ENCODE data around the gene KIF1A. TPM values are rescaled to one million over a fixed set of nuclear protein-coding genes. Genes with fewer than 3 reads are reported as not detected.
A peak's percentile ranks its signal among the peaks of the same experiment; 100 is the strongest.
"Not testable (repeated sequence)": the region's sequence is repeated elsewhere in the genome, so short reads cannot be mapped to it uniquely, and the experiment has no call there.

Gene KIF1A
- total RNA-seq, 1 donor from 2014 or later = 48.9 TPM

- Mint-ChIP-seq H3K36me3 (no peaks in the 10 kb centered on the region), H3K4me1 (peaks cover 16% of the 10 kb centered on the region), H3K4me3 (no peak overlapping the region), H3K27ac (no peak overlapping the region), H3K27me3 (ENCODE audit: low read depth) (peaks cover 3% of the 10 kb centered on the region), H3K9me3 (no peaks in the 10 kb centered on the region)
- peak in 1 of 2 experiments; percentile 33 for DNase-seq (ENCODE audit: low spot score in 2 of 2, unreplicated experiment in 2 of 2)
- no peak for TF ChIP-seq CTCF (IDR thresholded peaks at IDR 0.05; ENCODE audit: unreplicated experiment)
Measured at GRCh38 chr2:240687045-240687740, 132.8 kb downstream of the KIF1A start.

DNA sequence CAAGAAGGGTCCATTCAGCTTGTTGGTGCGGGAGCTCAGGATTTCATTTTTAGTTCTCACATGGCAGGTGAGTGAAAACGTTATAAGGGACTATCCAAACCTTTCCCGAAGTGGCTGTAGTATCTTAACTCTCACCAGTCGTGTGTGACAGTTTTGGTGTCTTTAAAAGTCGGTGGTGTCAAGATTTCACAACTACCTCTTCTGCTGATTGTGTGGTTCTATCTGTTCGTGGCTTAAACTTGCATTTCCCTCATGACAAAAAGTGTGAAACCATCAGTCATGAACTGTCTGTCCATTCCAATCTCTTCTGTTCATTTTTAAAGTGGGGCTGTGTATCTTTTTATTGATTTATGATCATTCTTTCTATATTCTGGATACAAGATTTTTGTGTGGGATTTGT, 133.6 kb downstream of the KIF1A start:
- no peak for TF ChIP-seq CTCF (IDR thresholded peaks at IDR 0.05; ENCODE audit: unreplicated experiment)
- Mint-ChIP-seq H3K9me3 (no peaks in the 10 kb centered on the region), H3K27me3 (ENCODE audit: low read depth) (peaks cover 3% of the 10 kb centered on the region), H3K27ac (no peak overlapping the region), H3K4me3 (no peak overlapping the region), H3K36me3 (no peaks in the 10 kb centered on the region), H3K4me1 (peaks cover 16% of the 10 kb centered on the region)
- no peak for DNase-seq (ENCODE audit: low spot score in 2 of 2, unreplicated experiment in 2 of 2)

- no peak for TF ChIP-seq CTCF (IDR thresholded peaks at IDR 0.05; ENCODE audit: unreplicated experiment)
- H3K4me3 Mint-ChIP-seq = no peak overlapping the region
Measured at GRCh38 chr2:240685771-240686371, 134.1 kb downstream of the KIF1A start.

GRCh38 chr2:240683980-240684728, 135.9 kb downstream of the KIF1A start:
- H3K4me1 Mint-ChIP-seq = peaks cover 16% of the 10 kb centered on the region
- not testable (repeated sequence) for H3K9me3 Mint-ChIP-seq; H3K27me3 Mint-ChIP-seq (ENCODE audit: low read depth); H3K27ac Mint-ChIP-seq; H3K36me3 Mint-ChIP-seq; H3K4me3 Mint-ChIP-seq
- peak in 1 of 2 experiments; percentile 31 for DNase-seq (ENCODE audit: low spot score in 2 of 2, unreplicated experiment in 2 of 2)

More at GRCh38 chr2:240685771-240686371, 134.1 kb downstream of the KIF1A start:
- H3K4me1 Mint-ChIP-seq = peaks cover 16% of the 10 kb centered on the region
- peaks cover 3% of the 10 kb centered on the region for H3K27me3 Mint-ChIP-seq (ENCODE audit: low read depth)
- no peaks in the 10 kb centered on the region for H3K36me3 Mint-ChIP-seq
- no peaks in the 10 kb centered on the region for H3K9me3 Mint-ChIP-seq
- DNase-seq (ENCODE audit: low spot score in 2 of 2, unreplicated experiment in 2 of 2) = peak in 1 of 2 experiments; percentile 47
- no peak overlapping the region for H3K27ac Mint-ChIP-seq

DNA sequence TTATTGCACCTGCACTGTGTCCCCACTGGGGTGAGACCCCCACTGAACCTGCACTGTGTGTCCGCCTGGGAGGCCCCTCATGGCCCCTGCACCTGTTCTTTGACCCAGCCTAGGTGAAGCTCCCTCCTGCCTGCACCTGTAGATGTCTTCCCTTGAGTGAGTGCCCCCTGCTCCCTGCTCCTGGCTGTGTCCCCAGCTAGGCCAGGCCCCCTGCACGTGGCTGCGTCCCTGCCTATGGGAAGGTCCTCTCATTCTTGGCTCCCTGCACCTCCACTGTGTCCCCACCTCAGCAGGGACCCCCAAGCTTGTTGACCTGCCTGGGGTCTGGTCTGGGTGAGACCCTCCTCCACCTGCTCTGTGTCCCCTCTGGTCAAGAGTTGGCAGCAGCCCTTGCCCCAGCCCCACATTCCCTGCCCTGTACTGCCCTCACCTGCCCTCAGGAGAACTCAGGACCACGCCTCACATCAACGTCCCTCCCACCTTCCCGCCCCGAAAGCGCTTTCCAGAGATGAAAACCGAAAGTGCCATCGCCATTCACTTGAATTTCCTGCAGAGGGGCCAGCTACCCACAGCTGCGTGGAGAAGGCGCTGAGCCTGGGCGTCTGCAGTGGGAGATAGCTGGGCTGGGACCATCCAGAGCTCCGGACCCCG, 136.6 kb downstream of the KIF1A start:
- H3K27ac Mint-ChIP-seq, H3K36me3 Mint-ChIP-seq: not testable (repeated sequence)
- peaks cover 16% of the 10 kb centered on the region for H3K4me1 Mint-ChIP-seq

DNA sequence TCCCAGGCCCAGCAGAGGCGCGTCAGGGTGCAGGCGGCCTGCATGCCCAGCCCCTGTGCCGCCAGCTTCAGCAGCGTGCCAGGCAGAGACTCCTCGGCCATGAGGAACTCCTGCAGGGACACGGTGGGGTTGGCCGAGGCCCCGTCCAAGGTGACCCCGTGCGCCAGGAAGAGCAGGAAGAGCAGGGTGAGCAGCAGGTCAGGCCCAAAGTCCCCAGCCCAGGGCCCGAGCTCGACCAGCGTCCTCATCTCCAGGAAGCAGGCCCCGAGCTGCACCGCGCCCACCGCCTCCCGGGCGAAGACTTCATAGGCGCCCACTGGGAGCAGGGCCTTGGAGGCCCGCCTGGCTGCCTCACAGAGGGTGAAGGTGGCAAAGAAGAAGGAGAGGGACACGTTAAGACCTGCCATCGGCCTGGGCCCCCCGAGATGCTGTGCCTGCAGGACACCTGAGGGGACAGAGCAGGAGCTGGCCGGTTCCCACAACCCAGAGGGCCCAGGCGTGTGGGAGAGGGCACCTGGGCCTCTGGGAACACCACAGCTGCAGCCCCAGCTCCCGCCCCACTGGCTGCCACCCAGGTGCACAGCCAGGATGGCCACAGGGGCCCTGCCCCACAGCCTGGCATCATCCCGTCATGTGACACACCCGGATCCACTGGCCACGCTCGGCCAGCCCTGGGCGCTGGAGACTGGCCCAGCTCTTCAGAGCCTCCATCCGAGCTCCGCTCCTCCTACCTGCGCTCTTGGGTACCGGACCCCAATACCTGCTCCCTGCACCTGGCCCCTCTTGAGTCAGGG, 137.4 kb downstream of the KIF1A start, which contains the start of gene AQP12B:
AQP12B (minus strand) TSS at position 455 of the 794 bp plus-strand sequence; CDS start at position 407, 48 bp downstream.
- not testable (repeated sequence) for DNase-seq (ENCODE audit: low spot score in 2 of 2, unreplicated experiment in 2 of 2)

More for the DNA sequence above, 136.6 kb downstream of the KIF1A start:
- not testable (repeated sequence) for DNase-seq (ENCODE audit: low spot score in 2 of 2, unreplicated experiment in 2 of 2); H3K27me3 Mint-ChIP-seq (ENCODE audit: low read depth); H3K4me3 Mint-ChIP-seq; H3K9me3 Mint-ChIP-seq

GRCh38 chr2:240680185-240680584, 139.8 kb downstream of the KIF1A start:
- not testable (repeated sequence) for H3K27ac Mint-ChIP-seq; H3K4me1 Mint-ChIP-seq; H3K4me3 Mint-ChIP-seq; H3K9me3 Mint-ChIP-seq; DNase-seq (ENCODE audit: low spot score in 2 of 2, unreplicated experiment in 2 of 2); H3K36me3 Mint-ChIP-seq; H3K27me3 Mint-ChIP-seq (ENCODE audit: low read depth)

More for the DNA sequence above, 137.4 kb downstream of the KIF1A start, which contains the start of gene AQP12B:
- H3K27ac Mint-ChIP-seq; H3K4me3 Mint-ChIP-seq; H3K27me3 Mint-ChIP-seq (ENCODE audit: low read depth); H3K9me3 Mint-ChIP-seq; H3K36me3 Mint-ChIP-seq: not testable (repeated sequence)
- H3K4me1 Mint-ChIP-seq = peaks cover 16% of the 10 kb centered on the region

DNA sequence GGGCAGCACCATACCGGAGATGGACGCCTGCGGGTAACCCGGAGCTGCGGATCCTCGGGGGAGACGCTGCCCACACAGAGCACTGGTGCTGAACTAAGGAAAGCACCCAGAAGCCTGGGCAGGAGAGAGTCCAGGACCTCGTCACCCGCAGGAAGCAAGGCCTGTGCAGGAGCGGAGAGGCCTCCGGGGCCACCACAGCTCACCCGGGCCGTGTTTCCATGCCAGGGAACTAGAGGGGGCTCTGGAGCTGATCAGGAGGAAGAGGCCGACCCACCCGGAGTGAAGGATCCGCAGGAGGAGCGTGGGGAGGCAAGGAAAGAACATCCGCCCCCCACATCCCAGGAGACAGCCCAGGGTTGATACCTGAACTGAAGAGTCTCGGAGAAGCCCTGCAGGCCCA, 141.1 kb downstream of the KIF1A start:
- not testable (repeated sequence) for H3K9me3 Mint-ChIP-seq

DNA sequence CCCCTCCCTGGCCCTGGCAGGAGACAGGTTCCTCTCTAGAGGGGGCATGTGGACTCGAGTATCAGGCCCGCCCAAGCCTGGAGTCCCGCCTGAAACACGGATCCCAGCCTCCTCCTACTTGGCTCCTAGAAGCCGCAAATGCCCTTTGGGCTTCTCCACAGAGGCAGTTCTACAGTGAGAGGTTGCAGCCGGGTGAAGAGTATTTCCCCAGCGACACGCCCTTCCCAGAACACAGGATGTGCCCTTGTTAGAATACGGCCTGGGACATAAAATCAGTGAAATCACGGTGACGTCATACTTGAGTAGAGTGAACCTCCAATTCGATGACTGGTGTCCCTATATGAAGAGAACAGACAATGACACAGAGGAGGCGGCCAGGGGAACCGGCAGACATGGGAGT, 142.0 kb downstream of the KIF1A start:
- H3K4me3 Mint-ChIP-seq; H3K27me3 Mint-ChIP-seq (ENCODE audit: low read depth); DNase-seq (ENCODE audit: low spot score in 2 of 2, unreplicated experiment in 2 of 2); H3K27ac Mint-ChIP-seq; H3K4me1 Mint-ChIP-seq; H3K36me3 Mint-ChIP-seq; H3K9me3 Mint-ChIP-seq: not testable (repeated sequence)

More for the DNA sequence above, 141.1 kb downstream of the KIF1A start:
- not testable (repeated sequence) for H3K4me3 Mint-ChIP-seq; H3K27me3 Mint-ChIP-seq (ENCODE audit: low read depth); H3K27ac Mint-ChIP-seq; DNase-seq (ENCODE audit: low spot score in 2 of 2, unreplicated experiment in 2 of 2); H3K36me3 Mint-ChIP-seq; H3K4me1 Mint-ChIP-seq

All from mesothelial cell of epicardium (in vitro differentiated cells).